ENCODE results near the gene A2M.

Gene A2M

GRCh38 chr12:9098115-9098452, 17.6 kb downstream of the A2M start:
- no peak for DNase-seq

- DNase-seq, result no peak
These were observed 19.0 kb downstream of the A2M start for GRCh38 chr12:9096563-9097176.

GRCh38 chr12:9095322-9095721, 20.4 kb downstream of the A2M start:
- no peak for DNase-seq

- no peak for DNase-seq
These were observed 21.1 kb downstream of the A2M start for GRCh38 chr12:9094512-9095206.

- DNase-seq, result no peak
These were observed 23.7 kb downstream of the A2M start for GRCh38 chr12:9091891-9092598.

GRCh38 chr12:9090220-9090619, 25.5 kb downstream of the A2M start:
- no peak for DNase-seq

GRCh38 chr12:9087087-9087835, 28.5 kb downstream of the A2M start:
- no peak for DNase-seq

GRCh38 chr12:9086087-9086486, 29.6 kb downstream of the A2M start:
- DNase-seq, result no peak

GRCh38 chr12:9084417-9084816, 31.3 kb downstream of the A2M start:
- DNase-seq, result no peak

GRCh38 chr12:9083793-9084192, 31.9 kb downstream of the A2M start:
- DNase-seq, result no peak

- DNase-seq, result no peak
These were observed 33.9 kb downstream of the A2M start for GRCh38 chr12:9081667-9082427.

- no peak for DNase-seq
These were observed 35.6 kb downstream of the A2M start for GRCh38 chr12:9079883-9080675.

- DNase-seq, result no peak
These were observed 36.6 kb downstream of the A2M start for GRCh38 chr12:9079082-9079481.

- no peak for DNase-seq
These were observed 38.3 kb downstream of the A2M start for GRCh38 chr12:9077152-9078031.

GRCh38 chr12:9076733-9077132, 39.0 kb downstream of the A2M start:
- no peak for DNase-seq

- DNase-seq, result no peak
These were observed 40.6 kb downstream of the A2M start for GRCh38 chr12:9075138-9075535.

GRCh38 chr12:9074484-9075137, 41.1 kb downstream of the A2M start:
- DNase-seq, result no peak

GRCh38 chr12:9073076-9073475, 42.6 kb downstream of the A2M start:
- DNase-seq, result no peak

- DNase-seq, result no peak
These were observed 43.2 kb downstream of the A2M start for GRCh38 chr12:9072481-9073038.

GRCh38 chr12:9071969-9072368, 43.8 kb downstream of the A2M start:
- no peak for DNase-seq
